ENCODE measurements around the gene HINT3. TPM values are rescaled to one million over a fixed set of nuclear protein-coding genes. Genes with fewer than 3 reads are reported as not detected.

The HINT3 gene
- total and polyA plus RNA-seq, 2 experiments from 2014 or later, result 1.8 to 8.0 TPM

DNA sequence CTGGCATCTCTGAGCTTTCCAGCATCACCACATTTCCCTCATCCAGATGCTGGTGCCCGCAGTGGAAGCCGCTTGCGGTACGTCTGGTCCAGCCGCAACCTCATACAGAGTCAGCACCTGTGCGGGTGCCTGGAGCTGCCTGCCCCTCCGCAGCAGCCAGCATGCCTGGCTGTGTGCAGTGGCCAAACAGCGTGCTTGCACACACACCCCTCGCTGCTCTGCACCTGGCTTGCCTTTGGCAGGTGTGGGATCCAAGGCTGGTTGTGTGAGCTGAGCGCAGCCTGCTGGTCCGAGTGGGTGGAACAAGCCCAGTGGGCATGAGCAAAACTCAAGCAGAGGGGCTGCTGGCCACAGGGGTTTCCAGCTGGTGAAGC lies 3.1 kb upstream of the HINT3 start:
- no peaks in the 10 kb centered on the region for H3K36me3 ChIP-seq (ENCODE audit: insufficient read depth)
- no peaks in the 10 kb centered on the region for H3K27me3 ChIP-seq (ENCODE audit: insufficient read depth)
- ATAC-seq (peak; percentile 49), DNase-seq (ENCODE audit: low spot score) (peak; percentile 76)
- peaks cover 13% of the 10 kb centered on the region for H3K4me1 ChIP-seq (ENCODE audit: insufficient read depth)
- no peaks in the 10 kb centered on the region for H3K9me2 ChIP-seq (ENCODE audit: insufficient read depth)
- H3K27ac Mint-ChIP-seq, result no peak overlapping the region
- TF ChIP-seq, protein P1, sequence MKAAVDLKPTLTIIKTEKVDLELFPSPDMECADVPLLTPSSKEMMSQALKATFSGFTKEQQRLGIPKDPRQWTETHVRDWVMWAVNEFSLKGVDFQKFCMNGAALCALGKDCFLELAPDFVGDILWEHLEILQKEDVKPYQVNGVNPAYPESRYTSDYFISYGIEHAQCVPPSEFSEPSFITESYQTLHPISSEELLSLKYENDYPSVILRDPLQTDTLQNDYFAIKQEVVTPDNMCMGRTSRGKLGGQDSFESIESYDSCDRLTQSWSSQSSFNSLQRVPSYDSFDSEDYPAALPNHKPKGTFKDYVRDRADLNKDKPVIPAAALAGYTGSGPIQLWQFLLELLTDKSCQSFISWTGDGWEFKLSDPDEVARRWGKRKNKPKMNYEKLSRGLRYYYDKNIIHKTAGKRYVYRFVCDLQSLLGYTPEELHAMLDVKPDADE (IDR thresholded peaks at IDR 0.05), result no peak
- TF ChIP-seq, protein P2, sequence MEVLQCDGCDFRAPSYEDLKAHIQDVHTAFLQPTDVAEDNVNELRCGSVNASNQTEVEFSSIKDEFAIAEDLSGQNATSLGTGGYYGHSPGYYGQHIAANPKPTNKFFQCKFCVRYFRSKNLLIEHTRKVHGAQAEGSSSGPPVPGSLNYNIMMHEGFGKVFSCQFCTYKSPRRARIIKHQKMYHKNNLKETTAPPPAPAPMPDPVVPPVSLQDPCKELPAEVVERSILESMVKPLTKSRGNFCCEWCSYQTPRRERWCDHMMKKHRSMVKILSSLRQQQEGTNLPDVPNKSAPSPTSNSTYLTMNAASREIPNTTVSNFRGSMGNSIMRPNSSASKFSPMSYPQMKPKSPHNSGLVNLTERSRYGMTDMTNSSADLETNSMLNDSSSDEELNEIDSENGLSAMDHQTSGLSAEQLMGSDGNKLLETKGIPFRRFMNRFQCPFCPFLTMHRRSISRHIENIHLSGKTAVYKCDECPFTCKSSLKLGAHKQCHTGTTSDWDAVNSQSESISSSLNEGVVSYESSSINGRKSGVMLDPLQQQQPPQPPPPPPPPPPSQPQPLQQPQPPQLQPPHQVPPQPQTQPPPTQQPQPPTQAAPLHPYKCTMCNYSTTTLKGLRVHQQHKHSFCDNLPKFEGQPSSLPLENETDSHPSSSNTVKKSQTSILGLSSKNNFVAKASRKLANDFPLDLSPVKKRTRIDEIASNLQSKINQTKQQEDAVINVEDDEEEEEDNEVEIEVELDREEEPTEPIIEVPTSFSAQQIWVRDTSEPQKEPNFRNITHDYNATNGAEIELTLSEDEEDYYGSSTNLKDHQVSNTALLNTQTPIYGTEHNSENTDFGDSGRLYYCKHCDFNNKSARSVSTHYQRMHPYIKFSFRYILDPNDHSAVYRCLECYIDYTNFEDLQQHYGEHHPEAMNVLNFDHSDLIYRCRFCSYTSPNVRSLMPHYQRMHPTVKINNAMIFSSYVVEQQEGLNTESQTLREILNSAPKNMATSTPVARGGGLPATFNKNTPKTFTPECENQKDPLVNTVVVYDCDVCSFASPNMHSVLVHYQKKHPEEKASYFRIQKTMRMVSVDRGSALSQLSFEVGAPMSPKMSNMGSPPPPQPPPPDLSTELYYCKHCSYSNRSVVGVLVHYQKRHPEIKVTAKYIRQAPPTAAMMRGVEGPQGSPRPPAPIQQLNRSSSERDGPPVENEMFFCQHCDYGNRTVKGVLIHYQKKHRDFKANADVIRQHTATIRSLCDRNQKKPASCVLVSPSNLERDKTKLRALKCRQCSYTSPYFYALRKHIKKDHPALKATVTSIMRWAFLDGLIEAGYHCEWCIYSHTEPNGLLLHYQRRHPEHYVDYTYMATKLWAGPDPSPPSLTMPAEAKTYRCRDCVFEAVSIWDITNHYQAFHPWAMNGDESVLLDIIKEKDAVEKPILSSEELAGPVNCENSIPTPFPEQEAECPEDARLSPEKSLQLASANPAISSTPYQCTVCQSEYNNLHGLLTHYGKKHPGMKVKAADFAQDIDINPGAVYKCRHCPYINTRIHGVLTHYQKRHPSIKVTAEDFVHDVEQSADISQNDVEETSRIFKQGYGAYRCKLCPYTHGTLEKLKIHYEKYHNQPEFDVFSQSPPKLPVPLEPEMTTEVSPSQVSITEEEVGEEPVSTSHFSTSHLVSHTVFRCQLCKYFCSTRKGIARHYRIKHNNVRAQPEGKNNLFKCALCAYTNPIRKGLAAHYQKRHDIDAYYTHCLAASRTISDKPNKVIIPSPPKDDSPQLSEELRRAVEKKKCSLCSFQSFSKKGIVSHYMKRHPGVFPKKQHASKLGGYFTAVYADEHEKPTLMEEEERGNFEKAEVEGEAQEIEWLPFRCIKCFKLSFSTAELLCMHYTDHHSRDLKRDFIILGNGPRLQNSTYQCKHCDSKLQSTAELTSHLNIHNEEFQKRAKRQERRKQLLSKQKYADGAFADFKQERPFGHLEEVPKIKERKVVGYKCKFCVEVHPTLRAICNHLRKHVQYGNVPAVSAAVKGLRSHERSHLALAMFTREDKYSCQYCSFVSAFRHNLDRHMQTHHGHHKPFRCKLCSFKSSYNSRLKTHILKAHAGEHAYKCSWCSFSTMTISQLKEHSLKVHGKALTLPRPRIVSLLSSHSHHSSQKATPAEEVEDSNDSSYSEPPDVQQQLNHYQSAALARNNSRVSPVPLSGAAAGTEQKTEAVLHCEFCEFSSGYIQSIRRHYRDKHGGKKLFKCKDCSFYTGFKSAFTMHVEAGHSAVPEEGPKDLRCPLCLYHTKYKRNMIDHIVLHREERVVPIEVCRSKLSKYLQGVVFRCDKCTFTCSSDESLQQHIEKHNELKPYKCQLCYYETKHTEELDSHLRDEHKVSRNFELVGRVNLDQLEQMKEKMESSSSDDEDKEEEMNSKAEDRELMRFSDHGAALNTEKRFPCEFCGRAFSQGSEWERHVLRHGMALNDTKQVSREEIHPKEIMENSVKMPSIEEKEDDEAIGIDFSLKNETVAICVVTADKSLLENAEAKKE (CRISPR knock-in tag; IDR thresholded peaks at IDR 0.05), result no peak
- TF ChIP-seq, protein P3, sequence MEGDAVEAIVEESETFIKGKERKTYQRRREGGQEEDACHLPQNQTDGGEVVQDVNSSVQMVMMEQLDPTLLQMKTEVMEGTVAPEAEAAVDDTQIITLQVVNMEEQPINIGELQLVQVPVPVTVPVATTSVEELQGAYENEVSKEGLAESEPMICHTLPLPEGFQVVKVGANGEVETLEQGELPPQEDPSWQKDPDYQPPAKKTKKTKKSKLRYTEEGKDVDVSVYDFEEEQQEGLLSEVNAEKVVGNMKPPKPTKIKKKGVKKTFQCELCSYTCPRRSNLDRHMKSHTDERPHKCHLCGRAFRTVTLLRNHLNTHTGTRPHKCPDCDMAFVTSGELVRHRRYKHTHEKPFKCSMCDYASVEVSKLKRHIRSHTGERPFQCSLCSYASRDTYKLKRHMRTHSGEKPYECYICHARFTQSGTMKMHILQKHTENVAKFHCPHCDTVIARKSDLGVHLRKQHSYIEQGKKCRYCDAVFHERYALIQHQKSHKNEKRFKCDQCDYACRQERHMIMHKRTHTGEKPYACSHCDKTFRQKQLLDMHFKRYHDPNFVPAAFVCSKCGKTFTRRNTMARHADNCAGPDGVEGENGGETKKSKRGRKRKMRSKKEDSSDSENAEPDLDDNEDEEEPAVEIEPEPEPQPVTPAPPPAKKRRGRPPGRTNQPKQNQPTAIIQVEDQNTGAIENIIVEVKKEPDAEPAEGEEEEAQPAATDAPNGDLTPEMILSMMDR (conservative IDR thresholded peaks at IDR 0.05; ENCODE audit: low read depth in 2 of 2), result peak; percentile 46 to 86
- no peak for TF ChIP-seq STAT1 (IDR thresholded peaks at IDR 0.05; ENCODE audit: unreplicated experiment)
- no peak for TF ChIP-seq NANOG (IDR thresholded peaks at IDR 0.05; ENCODE audit: borderline replicate concordance)
- H3K4me2 ChIP-seq, result no peak overlapping the region
- H3K36me3 Mint-ChIP-seq (ENCODE audit: low read depth), result peaks cover 5% of the 10 kb centered on the region; the same call in 2 of the 3 replicates
- H4K20me1 ChIP-seq (replicated peaks; ENCODE audit: insufficient read depth), result no peaks in the 10 kb centered on the region
- H2AFZ ChIP-seq, result peak overlapping the region; percentile 28; the same call in 1 of the 2 replicates
- H3K79me2 ChIP-seq (replicated peaks; ENCODE audit: insufficient read depth), result no peaks in the 10 kb centered on the region
- no peak overlapping the region for H3K4me3 ChIP-seq
- peaks cover 16% of the 10 kb centered on the region for H3K9me3 Mint-ChIP-seq
- H3K27me3 Mint-ChIP-seq (ENCODE audit: insufficient read depth, low read depth, poor library complexity), result peaks cover 3% of the 10 kb centered on the region
- peaks cover 9% of the 10 kb centered on the region for H3K4me1 Mint-ChIP-seq
- no peaks in the 10 kb centered on the region for H3F3A ChIP-seq (replicated peaks; ENCODE audit: low read depth)
- no peak overlapping the region for H3K27ac ChIP-seq (ENCODE audit: low read depth)
- no peak overlapping the region for H3K4me3 Mint-ChIP-seq

All from GM23338 (cell line).